GM18520 (cell line): Measurements from ENCODE around the gene LRRC26.

Experiments
- ATAC-seq: cut with Tn5 transposase; IDR thresholded peaks from one replicate; pipeline ENCODE4 v1.9.1; 2021; ENCODE audit not compliant: unreplicated experiment

LRRC26 gene

GRCh38 chr9:137184881-137185660, 15.2 kb upstream of the LRRC26 start:
- ATAC-seq, result no peak

- ATAC-seq, result no peak
Measured at GRCh38 chr9:137183980-137184595, 14.2 kb upstream of the LRRC26 start.

- ATAC-seq, result no peak
Measured at GRCh38 chr9:137182836-137183235, 13.0 kb upstream of the LRRC26 start.

GRCh38 chr9:137181680-137182079, 11.8 kb upstream of the LRRC26 start:
- ATAC-seq, result no peak

- no peak for ATAC-seq
Measured at GRCh38 chr9:137180491-137180890, 10.6 kb upstream of the LRRC26 start.

- no peak for ATAC-seq
Measured at GRCh38 chr9:137179761-137180160, 9.9 kb upstream of the LRRC26 start.

GRCh38 chr9:137178939-137179630, 9.2 kb upstream of the LRRC26 start:
- no peak for ATAC-seq

GRCh38 chr9:137178201-137178938, 8.5 kb upstream of the LRRC26 start:
- ATAC-seq, result no peak

- ATAC-seq, result no peak
Measured at GRCh38 chr9:137176302-137177182, 6.7 kb upstream of the LRRC26 start.

- ATAC-seq, result no peak
Measured at GRCh38 chr9:137175345-137175961, 5.6 kb upstream of the LRRC26 start.

GRCh38 chr9:137174722-137175293, 5.0 kb upstream of the LRRC26 start:
- no peak for ATAC-seq

- no peak for ATAC-seq
Measured at GRCh38 chr9:137173796-137174664, 4.2 kb upstream of the LRRC26 start.

GRCh38 chr9:137172901-137173795, 3.3 kb upstream of the LRRC26 start:
- ATAC-seq, result no peak

GRCh38 chr9:137171149-137171900, 1.5 kb upstream of the LRRC26 start:
- no peak for ATAC-seq

GRCh38 chr9:137170486-137171148, 766 bp upstream of the LRRC26 start:
- ATAC-seq, result no peak
